Neural cell (in vitro differentiated cells): ENCODE measurements around the gene KMO. TPM values are rescaled to one million over a fixed set of nuclear protein-coding genes. Genes with fewer than 3 reads are reported as not detected.
A peak's percentile ranks its signal among the peaks of the same experiment; 100 is the strongest.

Experiments used
- H2AFZ ChIP-seq: fragments of 200-600, 300-800 bp; sonication (generic), shearing (Covaris generic); 2 replicates; pipeline ENCODE4 v1.6.0; 2014; ENCODE audit warnings: low read depth, mild to moderate bottlenecking, antibody characterized with exemption, low read length, moderate library complexity
- H3F3A ChIP-seq: fragments of 200-600 bp; shearing (Covaris generic); 2 replicates; pipeline ENCODE4 v1.6.1; 2016; ENCODE audit warnings: mild to moderate bottlenecking, moderate library complexity, mixed read lengths, antibody characterized with exemption, low read length; ENCODE audit not compliant: insufficient read depth, poor library complexity, severe bottlenecking
- H3K27ac ChIP-seq: fragments of 200-600, 300-800 bp; sonication (generic), shearing (Covaris generic); 2 replicates; pipeline ENCODE4 v1.5.1; 2014; ENCODE audit warnings: mild to moderate bottlenecking, low read length, moderate library complexity
- H3K27me3 ChIP-seq: fragments of 300-800, 200-600 bp; sonication (generic), shearing (Covaris generic); 2 replicates; pipeline ENCODE4 v1.6.0; 2014; ENCODE audit warnings: mild to moderate bottlenecking, low read depth, low read length, moderate library complexity; ENCODE audit not compliant: insufficient read depth
- H3K36me3 ChIP-seq: fragments of 300-800, 200-600 bp; sonication (generic), shearing (Covaris generic); 2 replicates; pipeline ENCODE4 v1.5.1; 2014; ENCODE audit warnings: mild to moderate bottlenecking, antibody characterized with exemption, low read length, moderate library complexity; ENCODE audit not compliant: insufficient read depth
- H3K4me2 ChIP-seq: fragments of 300-800, 200-600 bp; sonication (generic), shearing (Covaris generic); 2 replicates; pipeline ENCODE4 v1.6.0; 2014; ENCODE audit warnings: mild to moderate bottlenecking, low read length
- H3K4me3 ChIP-seq: fragments of 300-800, 200-600 bp; sonication (generic), shearing (Covaris generic); 2 replicates; pipeline ENCODE4 v1.5.1; 2014; ENCODE audit warnings: mild to moderate bottlenecking, low read length, moderate library complexity
- H3K79me2 ChIP-seq: fragments of 200-600 bp; shearing (Covaris generic); replicated peaks from 2 replicates; pipeline ENCODE4 v1.6.0; 2014; ENCODE audit warnings: mild to moderate bottlenecking, low read length, moderate library complexity; ENCODE audit not compliant: insufficient read depth
- H3K9ac ChIP-seq: fragments of 300-800, 200-600 bp; sonication (generic), shearing (Covaris generic); 2 replicates; pipeline ENCODE4 v1.6.1; 2016; ENCODE audit warnings: mild to moderate bottlenecking, low read length, mixed read lengths
- H3K9me2 ChIP-seq: fragments of 200-600 bp; shearing (Covaris generic); 2 replicates; pipeline ENCODE4 v1.6.1; 2016; ENCODE audit warnings: mild to moderate bottlenecking, low read length, mixed read lengths; ENCODE audit not compliant: insufficient read depth
- H3K9me3 ChIP-seq: fragments of 200-600, 300-800 bp; sonication (generic), shearing (Covaris generic); 2 replicates; pipeline ENCODE4 v1.6.1; 2016; ENCODE audit warnings: mild to moderate bottlenecking, mixed run types, low read length, moderate library complexity, mixed read lengths
- H4K20me1 ChIP-seq: fragments of 200-600 bp; shearing (Covaris generic); 2 replicates; pipeline ENCODE4 v1.6.1; 2016; ENCODE audit warnings: mild to moderate bottlenecking, mixed run types; ENCODE audit not compliant: insufficient read depth
- CTCF ChIP-seq: fragments of 450-650 bp; IDR thresholded peaks from 2 replicates; pipeline ENCODE4 v1.5.1; 2014; ENCODE audit warnings: antibody characterized with exemption, mild to moderate bottlenecking, moderate library complexity; ENCODE audit not compliant: poor library complexity, severe bottlenecking
- EP300 ChIP-seq: fragments of 450-650 bp; conservative IDR thresholded peaks from 2 replicates; pipeline ENCODE4 v1.6.1; 2014; ENCODE audit warnings: antibody characterized with exemption, mild to moderate bottlenecking, moderate library complexity; ENCODE audit not compliant: poor library complexity, severe bottlenecking
- EZH2 ChIP-seq: fragments of 200-600, 300-800 bp; shearing (Covaris generic), sonication (generic); IDR thresholded peaks from 2 replicates; pipeline ENCODE4 v1.6.1; 2014; ENCODE audit warnings: antibody characterized with exemption, low read length, borderline replicate concordance, mild to moderate bottlenecking; ENCODE audit not compliant: insufficient read depth, poor library complexity, severe bottlenecking
- MXI1 ChIP-seq: fragments of 450-650 bp; conservative IDR thresholded peaks from 2 replicates; pipeline ENCODE4 v1.6.1; 2014; ENCODE audit warnings: antibody characterized with exemption, mild to moderate bottlenecking; ENCODE audit not compliant: poor library complexity, severe bottlenecking
- POLR2AphosphoS5 ChIP-seq: IDR thresholded peaks from 2 replicates; pipeline ENCODE4 v1.6.1; 2012
- RAD21 ChIP-seq: fragments of 450-650 bp; conservative IDR thresholded peaks from 2 replicates; pipeline ENCODE4 v1.6.1; 2014; ENCODE audit warnings: antibody characterized with exemption, mild to moderate bottlenecking, moderate library complexity
- REST ChIP-seq: IDR thresholded peaks from 2 replicates; pipeline ENCODE4 v1.6.1; 2012; ENCODE audit warnings: borderline replicate concordance
- SMC3 ChIP-seq: fragments of 450-650 bp; conservative IDR thresholded peaks from 2 replicates; pipeline ENCODE4 v1.6.1; 2014; ENCODE audit warnings: antibody characterized with exemption, mild to moderate bottlenecking, moderate library complexity; ENCODE audit not compliant: poor library complexity
- TAF1 ChIP-seq: IDR thresholded peaks from 2 replicates; pipeline ENCODE4 v1.6.1; 2012; ENCODE audit warnings: low read depth
- polyA plus RNA-seq: library from polyadenylated mRNA; depleted of rRNA; stranded (reverse); fragments of >200 nt; gene quantifications from 2 replicates; pipeline ENCODE4 v1.2.3, GENCODE V29; 2014

KMO gene
- polyA plus RNA-seq, 1 donor from 2014 or later, result 0.72 TPM

GRCh38 chr1:241495741-241496140 is 36.4 kb upstream of the KMO start:
- H3K27me3 ChIP-seq, result no peaks in the 10 kb centered on the region
- peaks cover 8% of the 10 kb centered on the region for H3K36me3 ChIP-seq
- no peak for TF ChIP-seq TAF1
- no peak for TF ChIP-seq RAD21
- no peak for TF ChIP-seq SMC3
- no peak for TF ChIP-seq EZH2
- no peak for TF ChIP-seq EP300
- no peak for TF ChIP-seq CTCF
- no peak for TF ChIP-seq POLR2AphosphoS5
- TF ChIP-seq REST, result no peak
- no peak for TF ChIP-seq MXI1
- no peaks in the 10 kb centered on the region for H3K79me2 ChIP-seq
- H3F3A ChIP-seq, result no peaks in the 10 kb centered on the region
- H3K4me3 ChIP-seq, result no peak overlapping the region
- no peak overlapping the region for H3K27ac ChIP-seq
- no peak overlapping the region for H3K9ac ChIP-seq
- H3K9me2 ChIP-seq, result no peaks in the 10 kb centered on the region
- H4K20me1 ChIP-seq, result no peaks in the 10 kb centered on the region
- no peaks in the 10 kb centered on the region for H3K9me3 ChIP-seq
- H3K4me2 ChIP-seq, result no peak overlapping the region
- no peak overlapping the region for H2AFZ ChIP-seq

GRCh38 chr1:241499910-241500309 is 32.3 kb upstream of the KMO start:
- H3K9me3 ChIP-seq, result no peaks in the 10 kb centered on the region
- H3K4me3 ChIP-seq, result no peak overlapping the region
- H3F3A ChIP-seq, result no peaks in the 10 kb centered on the region
- no peak overlapping the region for H3K9ac ChIP-seq
- H3K27me3 ChIP-seq, result no peaks in the 10 kb centered on the region
- no peak overlapping the region for H3K4me2 ChIP-seq
- TF ChIP-seq TAF1, result no peak
- no peak for TF ChIP-seq POLR2AphosphoS5
- TF ChIP-seq EP300, result no peak
- no peak for TF ChIP-seq REST
- peak; percentile 96 for TF ChIP-seq SMC3
- TF ChIP-seq CTCF, result peak; percentile 87
- TF ChIP-seq MXI1, result no peak
- TF ChIP-seq RAD21, result peak; percentile 93
- TF ChIP-seq EZH2, result no peak
- peaks cover 10% of the 10 kb centered on the region for H3K36me3 ChIP-seq
- no peaks in the 10 kb centered on the region for H4K20me1 ChIP-seq
- H3K9me2 ChIP-seq, result no peaks in the 10 kb centered on the region
- no peak overlapping the region for H2AFZ ChIP-seq
- H3K79me2 ChIP-seq, result no peaks in the 10 kb centered on the region
- no peak overlapping the region for H3K27ac ChIP-seq
